SK-N-SH (cell line): ENCODE results near the gene WNK1. TPM values are rescaled to one million over a fixed set of nuclear protein-coding genes. Genes with fewer than 3 reads are reported as not detected.
A peak's percentile ranks its signal among the peaks of the same experiment; 100 is the strongest.

ENCODE experiments used
- CTCF ChIA-PET: fragments of 300-600, 350-600 bp; formaldehyde crosslinking; extraction: SDS; loops from one replicate; lab custom pipeline; 2021; lab: Yijun Ruan, JAX
- POLR2A ChIA-PET: fragments of 350-600 bp; sonication (Branson Sonifier 250); formaldehyde crosslinking; extraction: SDS; loops from one replicate; lab custom pipeline; 2020; ENCODE audit warnings: antibody characterized with exemption, inconsistent platforms; lab: Yijun Ruan, JAX
- DNase-seq: peaks from one replicate; pipeline ENCODE4 v3.0.0; 2012
- H2AFZ ChIP-seq: fragments of 200-600 bp; sonication (generic); 2 replicates; pipeline ENCODE4 v1.8.1; 2016; ENCODE audit warnings: antibody characterized with exemption, mild to moderate bottlenecking, low read depth
- H3F3A ChIP-seq: fragments of 200-600 bp; sonication (generic); replicated peaks from 2 replicates; pipeline ENCODE3; 2016; ENCODE audit warnings: antibody characterized with exemption, mild to moderate bottlenecking; ENCODE audit not compliant: insufficient read depth
- H3K27ac ChIP-seq, 2 experiments: fragments of 200-500 bp in 1 of 2; fragments of 200-600 bp in 1 of 2; sonication (Bioruptor generic) in 1 of 2; sonication (generic), shearing (Covaris generic) in 1 of 2; 2 replicates each; pipeline versions ENCODE4 v1.5.1 to v1.6.1; 2014 to 2016; ENCODE audit warnings: low read depth in 2 of 2, inconsistent platforms in 1 of 2, low read length in 1 of 2, mild to moderate bottlenecking in 1 of 2, mixed read lengths in 1 of 2
- H3K27me3 ChIP-seq: fragments of 200-600 bp; sonication (generic), shearing (Covaris generic); 2 replicates; pipeline ENCODE4 v1.6.1; 2016; ENCODE audit warnings: mixed run types; ENCODE audit not compliant: insufficient read depth
- H3K36me3 ChIP-seq, 2 experiments: fragments of 200-500 bp in 1 of 2; fragments of 200-600 bp in 1 of 2; sonication (Bioruptor generic) in 1 of 2; sonication (generic) in 1 of 2; replicated peaks in 1 of 2; 2 replicates each; pipeline versions ENCODE3 to v1.5.1; 2014 to 2016; ENCODE audit warnings: low read length in 1 of 2, mild to moderate bottlenecking in 1 of 2; ENCODE audit not compliant: insufficient read depth in 2 of 2, control insufficient read depth in 1 of 2
- H3K4me1 ChIP-seq, 2 experiments: fragments of 200-500 bp in 1 of 2; fragments of 200-600 bp in 1 of 2; sonication (Bioruptor generic) in 1 of 2; sonication (generic), shearing (Covaris generic) in 1 of 2; 2 replicates each; pipeline versions ENCODE4 v1.5.1 to v1.6.1; 2014 to 2016; ENCODE audit warnings: low read depth in 1 of 2, low read length in 1 of 2, mixed run types in 1 of 2; ENCODE audit not compliant: insufficient read depth in 2 of 2, control insufficient read depth in 1 of 2
- H3K4me2 ChIP-seq: fragments of 200-600 bp; sonication (generic), shearing (Covaris generic); 2 replicates; pipeline ENCODE4 v1.6.1; 2017; ENCODE audit warnings: mixed run types
- H3K4me3 ChIP-seq, 2 experiments: fragments of 200-500 bp in 1 of 2; fragments of 200-600 bp in 1 of 2; sonication (Bioruptor generic) in 1 of 2; sonication (generic), shearing (Covaris generic) in 1 of 2; 2 replicates each; pipeline versions ENCODE4 v1.5.1 to v1.8.1; 2014 to 2016; ENCODE audit warnings: low read depth in 2 of 2, inconsistent platforms in 1 of 2, low read length in 1 of 2, mild to moderate bottlenecking in 1 of 2, mixed read lengths in 1 of 2, moderate library complexity in 1 of 2
- H3K79me2 ChIP-seq: fragments of 200-600 bp; sonication (generic); 2 replicates; pipeline ENCODE4 v1.8.1; 2017; ENCODE audit warnings: mild to moderate bottlenecking; ENCODE audit not compliant: insufficient read depth
- H3K9ac ChIP-seq: fragments of 200-600 bp; sonication (generic); 2 replicates; pipeline ENCODE4 v1.6.1; 2017; ENCODE audit warnings: mixed run types
- H3K9me2 ChIP-seq: fragments of 200-600 bp; sonication (generic); 2 replicates; pipeline ENCODE4 v1.6.1; 2017; ENCODE audit warnings: mixed run types
- H3K9me3 ChIP-seq: fragments of 200-600 bp; sonication (generic); 2 replicates; pipeline ENCODE4 v1.6.1; 2017; ENCODE audit warnings: mixed run types, mild to moderate bottlenecking, moderate library complexity
- H4K20me1 ChIP-seq: fragments of 200-600 bp; sonication (generic); 2 replicates; pipeline ENCODE4 v1.6.1; 2017; ENCODE audit warnings: mild to moderate bottlenecking, mixed run types; ENCODE audit not compliant: insufficient read depth
- CHD2 ChIP-seq: fragments of 150-350 bp; IDR thresholded peaks from 2 replicates; pipeline ENCODE4 v1.6.1; 2018; ENCODE audit warnings: low read length; ENCODE audit not compliant: partially characterized antibody
- EP300 ChIP-seq, 2 experiments: IDR thresholded peaks; 2 replicates each; pipeline versions ENCODE4 v1.4.0 to v1.6.1; 2012; ENCODE audit warnings: borderline replicate concordance in 1 of 2, low read depth in 1 of 2, low read length in 1 of 2
- EZH2phosphoT487 ChIP-seq: fragments of 200-600 bp; sonication (generic); IDR thresholded peaks from 2 replicates; pipeline ENCODE4 v1.6.1; 2017; ENCODE audit warnings: low read depth, mixed run types, mild to moderate bottlenecking, antibody characterized with exemption, moderate library complexity, borderline replicate concordance
- FOSL2 ChIP-seq: IDR thresholded peaks from 2 replicates; pipeline ENCODE4 v1.4.0; 2012; ENCODE audit warnings: low read depth, mild to moderate bottlenecking, moderate library complexity, borderline replicate concordance
- FOXM1 ChIP-seq: IDR thresholded peaks from 2 replicates; pipeline ENCODE4 v1.4.0; 2012; ENCODE audit warnings: low read depth, mild to moderate bottlenecking
- GATA2 ChIP-seq: sonication (generic); formaldehyde crosslinking; IDR thresholded peaks from 2 replicates; pipeline ENCODE4 v1.5.0; 2020; ENCODE audit warnings: mild to moderate bottlenecking, missing genetic modification reagents
- MEF2A ChIP-seq: IDR thresholded peaks from 2 replicates; pipeline ENCODE4 v1.4.0; 2012; ENCODE audit warnings: low read depth, borderline replicate concordance
- MXI1 ChIP-seq: IDR thresholded peaks from 2 replicates; pipeline ENCODE4 v1.6.1; 2012; ENCODE audit warnings: mild to moderate bottlenecking, low read depth, low read length, improper control_type of control experiment
- RFX5 ChIP-seq: IDR thresholded peaks from 2 replicates; pipeline ENCODE4 v1.6.1; 2012; ENCODE audit warnings: mild to moderate bottlenecking, improper control_type of control experiment, low read length
- SMC3 ChIP-seq: IDR thresholded peaks from 2 replicates; pipeline ENCODE4 v1.6.1; 2012; ENCODE audit warnings: low read depth, low read length, improper control_type of control experiment
- TAF1 ChIP-seq: IDR thresholded peaks from 2 replicates; pipeline ENCODE4 v1.6.1; 2012; ENCODE audit warnings: low read depth, mild to moderate bottlenecking, low read length, moderate library complexity, borderline replicate concordance
- WGBS: methylation state at CpG from one replicate; pipeline ENCODE4 v1.1.6; 2017; ENCODE audit warnings: low lambda C conversion rate; 5-methylcytosine and 5-hydroxymethylcytosine counted together
- polyA plus RNA-seq, 3 experiments: library from polyadenylated mRNA; depleted of rRNA; stranded (reverse); fragments of >200 nt; gene quantifications; 2 replicates each; pipeline ENCODE4 v1.2.3, GENCODE V29; 2012
- TF ChIP-seq, protein P1 (sequence below): IDR thresholded peaks from 2 replicates; pipeline ENCODE4 v1.6.1; 2012; ENCODE audit warnings: mild to moderate bottlenecking, low read depth, low read length, moderate library complexity
- TF ChIP-seq, protein P2 (sequence below): fragments of 200-600 bp; sonication (generic); IDR thresholded peaks from 2 replicates; pipeline ENCODE4 v1.6.1; 2017; ENCODE audit warnings: antibody characterized with exemption, mild to moderate bottlenecking, moderate library complexity

Gene WNK1
- polyA plus RNA-seq, 1 of the 3 experiments (the other 2 are of a cell fraction), result 30.5 TPM

DNA sequence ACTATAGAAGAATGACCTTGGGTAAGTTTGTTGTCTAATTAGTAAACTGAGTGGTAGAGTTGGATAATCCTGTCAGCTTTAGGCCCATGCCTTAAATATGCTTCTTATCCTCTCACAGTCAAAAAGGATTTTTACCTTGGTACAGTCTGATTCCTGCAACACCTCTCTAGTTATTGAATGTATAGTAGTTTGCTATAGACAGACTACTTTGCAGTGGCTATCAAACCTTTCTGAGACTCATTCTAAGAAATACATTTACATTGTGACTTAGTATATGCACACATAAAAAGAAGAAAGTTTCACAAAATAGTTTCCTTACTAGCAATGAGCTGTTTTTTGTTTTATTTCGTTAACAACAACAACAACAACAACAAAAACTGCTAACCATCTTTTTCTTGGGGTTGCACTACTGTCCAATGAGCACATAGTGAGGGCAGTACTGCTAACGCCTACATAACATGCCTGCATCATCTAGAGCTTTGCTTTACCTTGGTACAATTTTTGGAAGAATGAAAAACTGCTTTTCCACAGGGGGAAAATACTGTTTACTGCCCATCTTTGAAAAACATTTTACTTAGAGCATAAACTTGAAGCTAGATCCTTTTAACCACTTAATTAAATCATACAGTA lies 28.5 kb downstream of the WNK1 start:
- Histone ChIP-seq H3F3A (peaks cover 17% of the 10 kb centered on the region), H3K4me2 (peak overlapping the region; percentile 51), H3K4me3 (no peak overlapping the region), H3K9me2 (no peaks in the 10 kb centered on the region), H3K36me3 (no peaks in the 10 kb centered on the region), H2AFZ (no peak overlapping the region), H4K20me1 (peaks cover 78% of the 10 kb centered on the region), H3K27me3 (no peaks in the 10 kb centered on the region), H3K4me1 (peaks cover 16 to 27% of the 10 kb centered on the region in 2 experiments; a peak in 3 of 4 replicates), H3K27ac (peak overlapping the region; percentile 70 to 74; a peak in 3 of 4 replicates), H3K9me3 (no peaks in the 10 kb centered on the region), H3K79me2 (peaks cover 92% of the 10 kb centered on the region), H3K9ac (no peak overlapping the region)
- no peak for DNase-seq
- no peak for TF ChIP-seq EP300 (IDR thresholded peaks at IDR 0.05; ENCODE audit: borderline replicate concordance in 1 of 2, low read depth in 1 of 2, low read length in 1 of 2)
- POLR2A ChIA-PET, result no interaction called here
- WGBS, result 85% methylated on average over 2 of the region's 2 CpGs
- CTCF ChIA-PET, result interaction anchor here (0.7 to 2.4 kb wide), 9 partner anchors 9 to 212 kb away, joined by 3 to 7 read pairs (median 4); no protein-coding TSS in a partner anchor

DNA sequence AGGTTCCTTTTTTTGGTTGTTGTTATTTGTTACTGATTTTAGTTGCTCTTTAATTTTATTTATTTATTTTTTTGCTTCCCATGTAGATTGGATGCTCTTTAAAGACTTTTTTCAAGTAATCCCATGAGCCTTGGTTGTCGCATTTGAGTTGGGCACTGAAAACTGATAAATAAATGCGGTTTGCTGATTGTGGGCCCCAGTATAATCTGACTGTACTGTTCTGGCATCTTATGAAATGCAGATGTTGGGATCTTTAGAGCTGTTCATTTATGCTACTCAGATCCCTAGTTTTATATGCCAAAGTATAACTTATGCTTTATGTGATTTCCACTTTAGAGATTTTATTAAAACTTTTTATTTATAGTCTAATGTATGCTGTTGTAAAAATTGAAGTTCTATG lies 33.3 kb downstream of the WNK1 start:
- H3K4me3 ChIP-seq, result no peak overlapping the region
- no peak overlapping the region for H2AFZ ChIP-seq
- no peaks in the 10 kb centered on the region for H3K9me3 ChIP-seq
- 100% methylated on average over 2 of the region's 2 CpGs for WGBS
- no peaks in the 10 kb centered on the region for H3K27me3 ChIP-seq
- no peak overlapping the region for H3K27ac ChIP-seq
- peaks cover 79% of the 10 kb centered on the region for H4K20me1 ChIP-seq
- no peak overlapping the region for H3K9ac ChIP-seq
- no peaks in the 10 kb centered on the region for H3K9me2 ChIP-seq
- POLR2A ChIA-PET, result no interaction called here
- H3K36me3 ChIP-seq, result peaks cover 0 to 3% of the 10 kb centered on the region in 2 experiments
- CTCF ChIA-PET, result interaction anchor here (0.8 to 1.3 kb wide), 4 partner anchors 10 to 217 kb away, joined by 3 to 5 read pairs (median 4); no protein-coding TSS in a partner anchor
- TF ChIP-seq RFX5 (no peak), MEF2A (no peak), GATA2 (CRISPR knock-in tag) (no peak), TAF1 (no peak), FOSL2 (no peak), EZH2phosphoT487 (no peak), MXI1 (no peak), SMC3 (no peak), CHD2 (no peak), FOXM1 (no peak)
- TF ChIP-seq, protein P1, sequence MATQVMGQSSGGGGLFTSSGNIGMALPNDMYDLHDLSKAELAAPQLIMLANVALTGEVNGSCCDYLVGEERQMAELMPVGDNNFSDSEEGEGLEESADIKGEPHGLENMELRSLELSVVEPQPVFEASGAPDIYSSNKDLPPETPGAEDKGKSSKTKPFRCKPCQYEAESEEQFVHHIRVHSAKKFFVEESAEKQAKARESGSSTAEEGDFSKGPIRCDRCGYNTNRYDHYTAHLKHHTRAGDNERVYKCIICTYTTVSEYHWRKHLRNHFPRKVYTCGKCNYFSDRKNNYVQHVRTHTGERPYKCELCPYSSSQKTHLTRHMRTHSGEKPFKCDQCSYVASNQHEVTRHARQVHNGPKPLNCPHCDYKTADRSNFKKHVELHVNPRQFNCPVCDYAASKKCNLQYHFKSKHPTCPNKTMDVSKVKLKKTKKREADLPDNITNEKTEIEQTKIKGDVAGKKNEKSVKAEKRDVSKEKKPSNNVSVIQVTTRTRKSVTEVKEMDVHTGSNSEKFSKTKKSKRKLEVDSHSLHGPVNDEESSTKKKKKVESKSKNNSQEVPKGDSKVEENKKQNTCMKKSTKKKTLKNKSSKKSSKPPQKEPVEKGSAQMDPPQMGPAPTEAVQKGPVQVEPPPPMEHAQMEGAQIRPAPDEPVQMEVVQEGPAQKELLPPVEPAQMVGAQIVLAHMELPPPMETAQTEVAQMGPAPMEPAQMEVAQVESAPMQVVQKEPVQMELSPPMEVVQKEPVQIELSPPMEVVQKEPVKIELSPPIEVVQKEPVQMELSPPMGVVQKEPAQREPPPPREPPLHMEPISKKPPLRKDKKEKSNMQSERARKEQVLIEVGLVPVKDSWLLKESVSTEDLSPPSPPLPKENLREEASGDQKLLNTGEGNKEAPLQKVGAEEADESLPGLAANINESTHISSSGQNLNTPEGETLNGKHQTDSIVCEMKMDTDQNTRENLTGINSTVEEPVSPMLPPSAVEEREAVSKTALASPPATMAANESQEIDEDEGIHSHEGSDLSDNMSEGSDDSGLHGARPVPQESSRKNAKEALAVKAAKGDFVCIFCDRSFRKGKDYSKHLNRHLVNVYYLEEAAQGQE, result no peak
- TF ChIP-seq, protein P2, sequence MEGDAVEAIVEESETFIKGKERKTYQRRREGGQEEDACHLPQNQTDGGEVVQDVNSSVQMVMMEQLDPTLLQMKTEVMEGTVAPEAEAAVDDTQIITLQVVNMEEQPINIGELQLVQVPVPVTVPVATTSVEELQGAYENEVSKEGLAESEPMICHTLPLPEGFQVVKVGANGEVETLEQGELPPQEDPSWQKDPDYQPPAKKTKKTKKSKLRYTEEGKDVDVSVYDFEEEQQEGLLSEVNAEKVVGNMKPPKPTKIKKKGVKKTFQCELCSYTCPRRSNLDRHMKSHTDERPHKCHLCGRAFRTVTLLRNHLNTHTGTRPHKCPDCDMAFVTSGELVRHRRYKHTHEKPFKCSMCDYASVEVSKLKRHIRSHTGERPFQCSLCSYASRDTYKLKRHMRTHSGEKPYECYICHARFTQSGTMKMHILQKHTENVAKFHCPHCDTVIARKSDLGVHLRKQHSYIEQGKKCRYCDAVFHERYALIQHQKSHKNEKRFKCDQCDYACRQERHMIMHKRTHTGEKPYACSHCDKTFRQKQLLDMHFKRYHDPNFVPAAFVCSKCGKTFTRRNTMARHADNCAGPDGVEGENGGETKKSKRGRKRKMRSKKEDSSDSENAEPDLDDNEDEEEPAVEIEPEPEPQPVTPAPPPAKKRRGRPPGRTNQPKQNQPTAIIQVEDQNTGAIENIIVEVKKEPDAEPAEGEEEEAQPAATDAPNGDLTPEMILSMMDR, result no peak
- peaks cover 6% of the 10 kb centered on the region for H3F3A ChIP-seq
- H3K4me1 ChIP-seq, result peaks cover 7 to 17% of the 10 kb centered on the region in 2 experiments
- DNase-seq, result no peak
- no peak overlapping the region for H3K4me2 ChIP-seq
- peaks cover 94% of the 10 kb centered on the region for H3K79me2 ChIP-seq
